T-helper 17 cell (primary cell): Measurements from ENCODE around the gene HLA-DPB1. TPM values are rescaled to one million over a fixed set of nuclear protein-coding genes. Genes with fewer than 3 reads are reported as not detected.

Experiments
- ATAC-seq: fragments of 150-1000 bp; cut with Tn5 transposase; 2 replicates; pipeline ENCODE4 v1.10.0; 2021; ENCODE audit warnings: mild to moderate bottlenecking, moderate library complexity
- DNase-seq, 3 donors: peaks; one replicate each; pipeline versions ENCODE4 v3.0.0 to v3.0.0-alpha.2; 2020 to 2021
- H3K9me3 ChIP-seq: one replicate; pipeline ENCODE4 v1.7.0; 2013; ENCODE audit warnings: low read length, mild to moderate bottlenecking; ENCODE audit not compliant: control insufficient read depth, poor library complexity, severe bottlenecking
- H3K27ac Mint-ChIP-seq: one replicate; pipeline ENCODE4 v1.8.0; 2022; ENCODE audit warnings: mild to moderate bottlenecking, moderate library complexity, mixed read lengths
- H3K27me3 Mint-ChIP-seq: one replicate; pipeline ENCODE4 v1.8.0; 2022; ENCODE audit warnings: mixed read lengths
- H3K36me3 Mint-ChIP-seq: one replicate; pipeline ENCODE4 v1.8.0; 2022; ENCODE audit warnings: low read depth, mixed read lengths
- H3K4me1 Mint-ChIP-seq: one replicate; pipeline ENCODE4 v1.8.0; 2022; ENCODE audit warnings: mild to moderate bottlenecking, mixed read lengths
- H3K4me3 Mint-ChIP-seq: one replicate; pipeline ENCODE4 v1.8.0; 2022; ENCODE audit warnings: mild to moderate bottlenecking, moderate library complexity, mixed read lengths
- total RNA-seq, 4 donors: library from RNA in 2 of 4; stranded (reverse) in 2 of 4; gene quantifications; one replicate each; pipeline ENCODE4 v1.2.3 and lab custom pipeline; 2022 to 2026

Gene HLA-DPB1
- 10 to 100 TPM; 67.7 to 77.4 TPM for total RNA-seq
- 47.0 to 52.7 reads per million in 2 donors for total RNA-seq (lab: John Stamatoyannopoulos, UW)

DNA sequence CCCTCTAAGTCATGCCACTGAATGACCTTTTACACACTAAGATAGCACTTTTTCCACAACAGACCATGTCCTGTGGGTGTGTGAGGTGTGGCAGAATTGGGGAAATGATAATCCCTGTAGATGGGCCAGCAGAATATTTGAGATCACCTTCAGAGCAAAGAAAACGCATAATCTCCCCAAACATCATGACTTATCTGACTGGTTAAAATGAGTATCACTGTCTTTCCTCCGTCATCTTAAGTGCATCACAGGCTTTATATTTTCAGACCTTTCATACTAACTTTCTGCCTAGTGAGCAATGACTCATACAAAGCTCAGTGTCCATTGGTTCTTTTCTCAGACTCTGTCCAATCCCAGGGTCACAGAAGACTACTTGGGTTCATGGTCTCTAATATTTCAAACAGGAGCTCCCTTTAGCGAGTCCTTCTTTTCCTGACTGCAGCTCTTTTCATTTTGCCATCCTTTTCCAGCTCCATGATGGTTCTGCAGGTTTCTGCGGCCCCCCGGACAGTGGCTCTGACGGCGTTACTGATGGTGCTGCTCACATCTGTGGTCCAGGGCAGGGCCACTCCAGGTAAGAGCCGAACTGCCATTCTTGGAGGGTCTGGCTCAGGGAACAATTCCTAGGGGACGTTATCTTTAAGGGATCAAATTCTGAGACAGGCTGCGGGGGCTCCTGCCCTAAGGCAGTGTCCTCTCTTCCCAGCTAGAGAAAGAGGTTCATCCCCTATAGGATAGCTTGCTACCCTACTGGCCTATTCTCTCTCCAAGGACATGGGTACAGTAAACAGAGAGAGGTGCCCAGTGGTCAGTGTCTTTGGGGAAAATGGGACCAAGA, at the start of gene HLA-DPB1:
TSS of gene HLA-DPB1 (plus strand) at position 423 of the 838 bp plus-strand sequence. CDS start at position 475, 52 bp downstream.
- peak within 1 kb of the TSS; percentile 86 for H3K4me3 Mint-ChIP-seq
- no peaks in the 10 kb centered on the region for H3K9me3 ChIP-seq
- H3K27me3 Mint-ChIP-seq: peaks cover 19% of the 10 kb centered on the region
- H3K27ac Mint-ChIP-seq: peak within 1 kb of the TSS; percentile 94
- H3K36me3 Mint-ChIP-seq: peaks cover 7% of the 10 kb centered on the region
- ATAC-seq (peak; percentile 92), DNase-seq (no peak)
- H3K4me1 Mint-ChIP-seq: peaks cover 54% of the 10 kb centered on the region

- H3K27ac Mint-ChIP-seq: peak overlapping the region; percentile 89
- peaks cover 9% of the 10 kb centered on the region for H3K4me1 Mint-ChIP-seq
- H3K4me3 Mint-ChIP-seq: no peak overlapping the region
- no peak for ATAC-seq
- H3K36me3 Mint-ChIP-seq: no peaks in the 10 kb centered on the region
- peaks cover 16% of the 10 kb centered on the region for H3K27me3 Mint-ChIP-seq
- no peaks in the 10 kb centered on the region for H3K9me3 ChIP-seq
- no peak for DNase-seq
Observed at GRCh38 chr6:33028220-33028849, 47.5 kb upstream of the HLA-DPB1 start.

DNA sequence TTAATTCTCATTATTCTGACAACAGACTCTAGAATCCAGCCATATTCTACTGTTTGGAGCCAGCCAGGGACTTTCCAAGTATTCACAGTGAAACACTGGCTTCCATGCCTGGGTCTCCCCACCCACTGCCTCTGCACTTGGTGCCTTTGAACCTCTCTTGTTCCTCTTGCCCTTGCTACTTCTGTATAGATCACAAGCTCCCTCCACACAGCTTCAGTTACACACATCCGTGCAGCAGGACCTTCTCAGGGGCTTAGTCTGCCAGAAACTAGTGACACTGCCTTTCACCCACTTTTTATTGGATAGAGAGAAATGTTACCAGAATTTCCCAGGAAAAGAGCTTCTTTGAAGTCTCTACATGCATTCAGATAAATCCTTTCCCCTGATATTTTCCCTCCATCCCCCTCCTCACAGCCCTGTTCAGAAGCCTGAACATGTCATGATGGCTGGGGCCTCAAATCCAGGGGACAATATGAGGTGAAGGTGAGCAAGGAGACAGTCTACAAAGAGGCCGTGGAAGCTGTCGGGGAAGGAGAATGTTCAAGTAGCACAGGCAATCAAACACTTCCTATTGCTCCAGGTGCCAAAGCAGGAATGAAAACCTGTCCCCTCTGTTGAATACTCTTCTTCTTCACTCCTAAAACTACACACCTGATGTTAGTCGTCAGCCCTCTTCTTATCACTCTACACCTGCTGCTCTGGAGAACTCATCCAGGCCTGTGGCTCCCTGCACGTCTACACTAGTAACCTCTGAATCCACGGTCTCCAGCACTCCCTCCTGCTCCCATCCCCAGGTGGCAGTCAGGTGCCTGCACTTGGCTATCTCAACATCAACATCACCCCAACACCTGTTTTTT, 46.2 kb upstream of the HLA-DPB1 start:
- Mint-ChIP-seq H3K36me3 (no peaks in the 10 kb centered on the region), H3K4me3 (peak overlapping the region; percentile 76), H3K4me1 (peaks cover 9% of the 10 kb centered on the region), H3K27me3 (peaks cover 25% of the 10 kb centered on the region), H3K27ac (peak overlapping the region; percentile 89)
- ATAC-seq (peak; percentile 84), DNase-seq (no peak)
- no peaks in the 10 kb centered on the region for H3K9me3 ChIP-seq

- DNase-seq (no peak), ATAC-seq (no peak)
- peak overlapping the region; percentile 89 for H3K27ac Mint-ChIP-seq
- no peaks in the 10 kb centered on the region for H3K36me3 Mint-ChIP-seq
- no peak overlapping the region for H3K4me3 Mint-ChIP-seq
- peaks cover 28% of the 10 kb centered on the region for H3K27me3 Mint-ChIP-seq
- H3K4me1 Mint-ChIP-seq: peaks cover 9% of the 10 kb centered on the region
- H3K9me3 ChIP-seq: no peaks in the 10 kb centered on the region
Observed at GRCh38 chr6:33030245-33030644, 45.5 kb upstream of the HLA-DPB1 start.

- H3K9me3 ChIP-seq: peaks cover 7% of the 10 kb centered on the region
- H3K27me3 Mint-ChIP-seq: peaks cover 42% of the 10 kb centered on the region
- DNase-seq (no peak), ATAC-seq (no peak)
- H3K27ac Mint-ChIP-seq: no peak overlapping the region
- no peak overlapping the region for H3K4me3 Mint-ChIP-seq
- H3K4me1 Mint-ChIP-seq: peaks cover 4% of the 10 kb centered on the region
- no peaks in the 10 kb centered on the region for H3K36me3 Mint-ChIP-seq
Observed at GRCh38 chr6:33034554-33034953, 41.2 kb upstream of the HLA-DPB1 start.

DNA sequence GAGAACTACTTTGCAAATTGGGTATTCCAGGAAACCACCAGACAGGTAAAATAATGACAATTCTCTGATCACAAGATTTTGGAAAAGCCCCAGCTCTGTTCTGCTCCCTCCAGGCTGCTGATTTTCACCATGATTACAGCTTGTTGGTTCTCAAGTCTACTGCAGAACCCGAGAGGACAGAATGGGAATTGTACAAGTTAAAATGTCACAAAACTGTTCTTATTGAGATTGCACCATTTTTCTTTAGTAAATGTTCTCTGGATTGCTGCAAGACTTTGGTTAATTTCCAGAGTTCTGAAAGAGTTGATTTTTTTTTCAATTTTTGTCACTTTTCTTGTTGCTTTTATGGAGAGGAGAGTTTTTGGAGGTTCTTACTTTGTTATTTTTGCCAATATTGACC, 39.3 kb upstream of the HLA-DPB1 start:
- ATAC-seq (no peak), DNase-seq (no peak)
- Mint-ChIP-seq H3K27me3 (peaks cover 48% of the 10 kb centered on the region), H3K4me3 (no peak overlapping the region), H3K27ac (no peak overlapping the region), H3K36me3 (no peaks in the 10 kb centered on the region), H3K4me1 (peaks cover 2% of the 10 kb centered on the region)
- H3K9me3 ChIP-seq: peaks cover 7% of the 10 kb centered on the region

- no peak for ATAC-seq
- no peak overlapping the region for H3K4me3 Mint-ChIP-seq
- no peak for DNase-seq
- H3K36me3 Mint-ChIP-seq: peaks cover 4% of the 10 kb centered on the region
- H3K9me3 ChIP-seq: peaks cover 7% of the 10 kb centered on the region
- H3K4me1 Mint-ChIP-seq: no peaks in the 10 kb centered on the region
- H3K27ac Mint-ChIP-seq: no peak overlapping the region
- H3K27me3 Mint-ChIP-seq: peaks cover 42% of the 10 kb centered on the region
Observed at GRCh38 chr6:33040157-33040556, 35.6 kb upstream of the HLA-DPB1 start.

GRCh38 chr6:33049323-33050013, 26.3 kb upstream of the HLA-DPB1 start:
- DNase-seq (no peak), ATAC-seq (no peak)
- Mint-ChIP-seq H3K4me3 (no peak overlapping the region), H3K27ac (no peak overlapping the region), H3K27me3 (peaks cover 93% of the 10 kb centered on the region), H3K4me1 (no peaks in the 10 kb centered on the region), H3K36me3 (peaks cover 5% of the 10 kb centered on the region)
- H3K9me3 ChIP-seq: no peaks in the 10 kb centered on the region

- no peak overlapping the region for H3K4me3 Mint-ChIP-seq
- no peaks in the 10 kb centered on the region for H3K9me3 ChIP-seq
- ATAC-seq: no peak
- no peaks in the 10 kb centered on the region for H3K4me1 Mint-ChIP-seq
- H3K27me3 Mint-ChIP-seq: peaks cover 85% of the 10 kb centered on the region
- peaks cover 5% of the 10 kb centered on the region for H3K36me3 Mint-ChIP-seq
- no peak for DNase-seq
- H3K27ac Mint-ChIP-seq: peak overlapping the region; percentile 37
Observed at GRCh38 chr6:33050014-33050810, 25.6 kb upstream of the HLA-DPB1 start.

- H3K4me1 Mint-ChIP-seq: peaks cover 7% of the 10 kb centered on the region
- H3K27me3 Mint-ChIP-seq: peaks cover 68% of the 10 kb centered on the region
- H3K4me3 Mint-ChIP-seq: no peak overlapping the region
- no peak overlapping the region for H3K27ac Mint-ChIP-seq
- no peaks in the 10 kb centered on the region for H3K9me3 ChIP-seq
- ATAC-seq: no peak
- peaks cover 3% of the 10 kb centered on the region for H3K36me3 Mint-ChIP-seq
- no peak for DNase-seq
Observed at GRCh38 chr6:33052627-33053026, 23.2 kb upstream of the HLA-DPB1 start.

- Mint-ChIP-seq H3K4me3 (no peak overlapping the region), H3K27ac (no peak overlapping the region), H3K27me3 (peaks cover 64% of the 10 kb centered on the region), H3K36me3 (peaks cover 3% of the 10 kb centered on the region), H3K4me1 (peaks cover 9% of the 10 kb centered on the region)
- no peaks in the 10 kb centered on the region for H3K9me3 ChIP-seq
- ATAC-seq: no peak
- DNase-seq: no peak
Observed at GRCh38 chr6:33053230-33053629, 22.6 kb upstream of the HLA-DPB1 start.
